Measurements from ENCODE around the gene PLEKHA7. TPM values are rescaled to one million over a fixed set of nuclear protein-coding genes. Genes with fewer than 3 reads are reported as not detected.

PLEKHA7 gene
- total and polyA plus RNA-seq, 2 of the 13 experiments (the other 11 are each of a cell fraction or from before 2014, with no cell fraction given), result 17.5 to 18.7 TPM

DNA sequence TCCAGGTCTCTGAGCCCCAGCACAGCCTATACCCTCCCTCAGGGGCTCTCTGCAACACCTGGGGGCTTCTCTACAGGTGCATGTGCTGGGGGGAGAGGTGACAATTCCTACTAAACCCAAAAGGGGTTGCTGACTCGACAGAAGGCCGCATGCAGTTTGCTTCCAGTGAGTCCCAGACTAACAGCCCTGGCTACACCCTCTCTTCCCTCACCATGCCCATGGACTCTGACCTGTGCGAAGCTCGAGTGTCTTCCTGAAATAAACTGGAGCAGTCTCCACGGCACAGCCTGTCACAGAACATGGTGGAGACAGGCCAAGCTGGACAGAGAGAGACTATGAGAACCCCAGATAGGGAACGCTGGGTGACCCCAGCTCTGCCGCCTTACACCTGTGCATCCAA is 16.6 kb downstream of the PLEKHA7 start (continued):
- TF ChIP-seq, protein P1, sequence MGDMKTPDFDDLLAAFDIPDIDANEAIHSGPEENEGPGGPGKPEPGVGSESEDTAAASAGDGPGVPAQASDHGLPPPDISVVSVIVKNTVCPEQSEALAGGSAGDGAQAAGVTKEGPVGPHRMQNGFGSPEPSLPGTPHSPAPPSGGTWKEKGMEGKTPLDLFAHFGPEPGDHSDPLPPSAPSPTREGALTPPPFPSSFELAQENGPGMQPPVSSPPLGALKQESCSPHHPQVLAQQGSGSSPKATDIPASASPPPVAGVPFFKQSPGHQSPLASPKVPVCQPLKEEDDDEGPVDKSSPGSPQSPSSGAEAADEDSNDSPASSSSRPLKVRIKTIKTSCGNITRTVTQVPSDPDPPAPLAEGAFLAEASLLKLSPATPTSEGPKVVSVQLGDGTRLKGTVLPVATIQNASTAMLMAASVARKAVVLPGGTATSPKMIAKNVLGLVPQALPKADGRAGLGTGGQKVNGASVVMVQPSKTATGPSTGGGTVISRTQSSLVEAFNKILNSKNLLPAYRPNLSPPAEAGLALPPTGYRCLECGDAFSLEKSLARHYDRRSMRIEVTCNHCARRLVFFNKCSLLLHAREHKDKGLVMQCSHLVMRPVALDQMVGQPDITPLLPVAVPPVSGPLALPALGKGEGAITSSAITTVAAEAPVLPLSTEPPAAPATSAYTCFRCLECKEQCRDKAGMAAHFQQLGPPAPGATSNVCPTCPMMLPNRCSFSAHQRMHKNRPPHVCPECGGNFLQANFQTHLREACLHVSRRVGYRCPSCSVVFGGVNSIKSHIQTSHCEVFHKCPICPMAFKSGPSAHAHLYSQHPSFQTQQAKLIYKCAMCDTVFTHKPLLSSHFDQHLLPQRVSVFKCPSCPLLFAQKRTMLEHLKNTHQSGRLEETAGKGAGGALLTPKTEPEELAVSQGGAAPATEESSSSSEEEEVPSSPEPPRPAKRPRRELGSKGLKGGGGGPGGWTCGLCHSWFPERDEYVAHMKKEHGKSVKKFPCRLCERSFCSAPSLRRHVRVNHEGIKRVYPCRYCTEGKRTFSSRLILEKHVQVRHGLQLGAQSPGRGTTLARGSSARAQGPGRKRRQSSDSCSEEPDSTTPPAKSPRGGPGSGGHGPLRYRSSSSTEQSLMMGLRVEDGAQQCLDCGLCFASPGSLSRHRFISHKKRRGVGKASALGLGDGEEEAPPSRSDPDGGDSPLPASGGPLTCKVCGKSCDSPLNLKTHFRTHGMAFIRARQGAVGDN (CRISPR knock-in tag; IDR thresholded peaks at IDR 0.05), result peak; percentile 51
- TF ChIP-seq ZNF326 (CRISPR knock-in tag; IDR thresholded peaks at IDR 0.05; ENCODE audit: borderline replicate concordance), result no peak
- TF ChIP-seq, protein P2, sequence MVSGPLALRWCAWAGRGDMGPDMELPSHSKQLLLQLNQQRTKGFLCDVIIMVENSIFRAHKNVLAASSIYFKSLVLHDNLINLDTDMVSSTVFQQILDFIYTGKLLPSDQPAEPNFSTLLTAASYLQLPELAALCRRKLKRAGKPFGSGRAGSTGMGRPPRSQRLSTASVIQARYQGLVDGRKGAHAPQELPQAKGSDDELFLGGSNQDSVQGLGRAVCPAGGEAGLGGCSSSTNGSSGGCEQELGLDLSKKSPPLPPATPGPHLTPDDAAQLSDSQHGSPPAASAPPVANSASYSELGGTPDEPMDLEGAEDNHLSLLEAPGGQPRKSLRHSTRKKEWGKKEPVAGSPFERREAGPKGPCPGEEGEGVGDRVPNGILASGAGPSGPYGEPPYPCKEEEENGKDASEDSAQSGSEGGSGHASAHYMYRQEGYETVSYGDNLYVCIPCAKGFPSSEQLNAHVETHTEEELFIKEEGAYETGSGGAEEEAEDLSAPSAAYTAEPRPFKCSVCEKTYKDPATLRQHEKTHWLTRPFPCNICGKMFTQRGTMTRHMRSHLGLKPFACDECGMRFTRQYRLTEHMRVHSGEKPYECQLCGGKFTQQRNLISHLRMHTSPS (CRISPR knock-in tag; IDR thresholded peaks at IDR 0.05; ENCODE audit: low read depth), result no peak
- TF ChIP-seq, protein P3, sequence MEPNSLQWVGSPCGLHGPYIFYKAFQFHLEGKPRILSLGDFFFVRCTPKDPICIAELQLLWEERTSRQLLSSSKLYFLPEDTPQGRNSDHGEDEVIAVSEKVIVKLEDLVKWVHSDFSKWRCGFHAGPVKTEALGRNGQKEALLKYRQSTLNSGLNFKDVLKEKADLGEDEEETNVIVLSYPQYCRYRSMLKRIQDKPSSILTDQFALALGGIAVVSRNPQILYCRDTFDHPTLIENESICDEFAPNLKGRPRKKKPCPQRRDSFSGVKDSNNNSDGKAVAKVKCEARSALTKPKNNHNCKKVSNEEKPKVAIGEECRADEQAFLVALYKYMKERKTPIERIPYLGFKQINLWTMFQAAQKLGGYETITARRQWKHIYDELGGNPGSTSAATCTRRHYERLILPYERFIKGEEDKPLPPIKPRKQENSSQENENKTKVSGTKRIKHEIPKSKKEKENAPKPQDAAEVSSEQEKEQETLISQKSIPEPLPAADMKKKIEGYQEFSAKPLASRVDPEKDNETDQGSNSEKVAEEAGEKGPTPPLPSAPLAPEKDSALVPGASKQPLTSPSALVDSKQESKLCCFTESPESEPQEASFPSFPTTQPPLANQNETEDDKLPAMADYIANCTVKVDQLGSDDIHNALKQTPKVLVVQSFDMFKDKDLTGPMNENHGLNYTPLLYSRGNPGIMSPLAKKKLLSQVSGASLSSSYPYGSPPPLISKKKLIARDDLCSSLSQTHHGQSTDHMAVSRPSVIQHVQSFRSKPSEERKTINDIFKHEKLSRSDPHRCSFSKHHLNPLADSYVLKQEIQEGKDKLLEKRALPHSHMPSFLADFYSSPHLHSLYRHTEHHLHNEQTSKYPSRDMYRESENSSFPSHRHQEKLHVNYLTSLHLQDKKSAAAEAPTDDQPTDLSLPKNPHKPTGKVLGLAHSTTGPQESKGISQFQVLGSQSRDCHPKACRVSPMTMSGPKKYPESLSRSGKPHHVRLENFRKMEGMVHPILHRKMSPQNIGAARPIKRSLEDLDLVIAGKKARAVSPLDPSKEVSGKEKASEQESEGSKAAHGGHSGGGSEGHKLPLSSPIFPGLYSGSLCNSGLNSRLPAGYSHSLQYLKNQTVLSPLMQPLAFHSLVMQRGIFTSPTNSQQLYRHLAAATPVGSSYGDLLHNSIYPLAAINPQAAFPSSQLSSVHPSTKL (CRISPR knock-in tag; IDR thresholded peaks at IDR 0.05), result peak; percentile 40; the same call in 1 of the 2 replicates
- TF ChIP-seq HMGA1 (CRISPR knock-in tag; conservative IDR thresholded peaks at IDR 0.05), result no peak
- TF ChIP-seq, protein P4, sequence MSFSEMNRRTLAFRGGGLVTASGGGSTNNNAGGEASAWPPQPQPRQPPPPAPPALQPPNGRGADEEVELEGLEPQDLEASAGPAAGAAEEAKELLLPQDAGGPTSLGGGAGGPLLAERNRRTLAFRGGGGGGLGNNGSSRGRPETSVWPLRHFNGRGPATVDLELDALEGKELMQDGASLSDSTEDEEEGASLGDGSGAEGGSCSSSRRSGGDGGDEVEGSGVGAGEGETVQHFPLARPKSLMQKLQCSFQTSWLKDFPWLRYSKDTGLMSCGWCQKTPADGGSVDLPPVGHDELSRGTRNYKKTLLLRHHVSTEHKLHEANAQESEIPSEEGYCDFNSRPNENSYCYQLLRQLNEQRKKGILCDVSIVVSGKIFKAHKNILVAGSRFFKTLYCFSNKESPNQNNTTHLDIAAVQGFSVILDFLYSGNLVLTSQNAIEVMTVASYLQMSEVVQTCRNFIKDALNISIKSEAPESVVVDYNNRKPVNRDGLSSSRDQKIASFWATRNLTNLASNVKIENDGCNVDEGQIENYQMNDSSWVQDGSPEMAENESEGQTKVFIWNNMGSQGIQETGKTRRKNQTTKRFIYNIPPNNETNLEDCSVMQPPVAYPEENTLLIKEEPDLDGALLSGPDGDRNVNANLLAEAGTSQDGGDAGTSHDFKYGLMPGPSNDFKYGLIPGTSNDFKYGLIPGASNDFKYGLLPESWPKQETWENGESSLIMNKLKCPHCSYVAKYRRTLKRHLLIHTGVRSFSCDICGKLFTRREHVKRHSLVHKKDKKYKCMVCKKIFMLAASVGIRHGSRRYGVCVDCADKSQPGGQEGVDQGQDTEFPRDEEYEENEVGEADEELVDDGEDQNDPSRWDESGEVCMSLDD (CRISPR knock-in tag; IDR thresholded peaks at IDR 0.05; ENCODE audit: borderline replicate concordance), result no peak
- TF ChIP-seq, protein P5, sequence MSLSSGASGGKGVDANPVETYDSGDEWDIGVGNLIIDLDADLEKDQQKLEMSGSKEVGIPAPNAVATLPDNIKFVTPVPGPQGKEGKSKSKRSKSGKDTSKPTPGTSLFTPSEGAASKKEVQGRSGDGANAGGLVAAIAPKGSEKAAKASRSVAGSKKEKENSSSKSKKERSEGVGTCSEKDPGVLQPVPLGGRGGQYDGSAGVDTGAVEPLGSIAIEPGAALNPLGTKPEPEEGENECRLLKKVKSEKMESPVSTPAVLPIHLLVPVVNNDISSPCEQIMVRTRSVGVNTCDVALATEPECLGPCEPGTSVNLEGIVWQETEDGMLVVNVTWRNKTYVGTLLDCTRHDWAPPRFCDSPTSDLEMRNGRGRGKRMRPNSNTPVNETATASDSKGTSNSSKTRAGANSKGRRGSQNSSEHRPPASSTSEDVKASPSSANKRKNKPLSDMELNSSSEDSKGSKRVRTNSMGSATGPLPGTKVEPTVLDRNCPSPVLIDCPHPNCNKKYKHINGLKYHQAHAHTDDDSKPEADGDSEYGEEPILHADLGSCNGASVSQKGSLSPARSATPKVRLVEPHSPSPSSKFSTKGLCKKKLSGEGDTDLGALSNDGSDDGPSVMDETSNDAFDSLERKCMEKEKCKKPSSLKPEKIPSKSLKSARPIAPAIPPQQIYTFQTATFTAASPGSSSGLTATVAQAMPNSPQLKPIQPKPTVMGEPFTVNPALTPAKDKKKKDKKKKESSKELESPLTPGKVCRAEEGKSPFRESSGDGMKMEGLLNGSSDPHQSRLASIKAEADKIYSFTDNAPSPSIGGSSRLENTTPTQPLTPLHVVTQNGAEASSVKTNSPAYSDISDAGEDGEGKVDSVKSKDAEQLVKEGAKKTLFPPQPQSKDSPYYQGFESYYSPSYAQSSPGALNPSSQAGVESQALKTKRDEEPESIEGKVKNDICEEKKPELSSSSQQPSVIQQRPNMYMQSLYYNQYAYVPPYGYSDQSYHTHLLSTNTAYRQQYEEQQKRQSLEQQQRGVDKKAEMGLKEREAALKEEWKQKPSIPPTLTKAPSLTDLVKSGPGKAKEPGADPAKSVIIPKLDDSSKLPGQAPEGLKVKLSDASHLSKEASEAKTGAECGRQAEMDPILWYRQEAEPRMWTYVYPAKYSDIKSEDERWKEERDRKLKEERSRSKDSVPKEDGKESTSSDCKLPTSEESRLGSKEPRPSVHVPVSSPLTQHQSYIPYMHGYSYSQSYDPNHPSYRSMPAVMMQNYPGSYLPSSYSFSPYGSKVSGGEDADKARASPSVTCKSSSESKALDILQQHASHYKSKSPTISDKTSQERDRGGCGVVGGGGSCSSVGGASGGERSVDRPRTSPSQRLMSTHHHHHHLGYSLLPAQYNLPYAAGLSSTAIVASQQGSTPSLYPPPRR (CRISPR knock-in tag; IDR thresholded peaks at IDR 0.05; ENCODE audit: borderline replicate concordance), result no peak
- TF ChIP-seq, protein P6, sequence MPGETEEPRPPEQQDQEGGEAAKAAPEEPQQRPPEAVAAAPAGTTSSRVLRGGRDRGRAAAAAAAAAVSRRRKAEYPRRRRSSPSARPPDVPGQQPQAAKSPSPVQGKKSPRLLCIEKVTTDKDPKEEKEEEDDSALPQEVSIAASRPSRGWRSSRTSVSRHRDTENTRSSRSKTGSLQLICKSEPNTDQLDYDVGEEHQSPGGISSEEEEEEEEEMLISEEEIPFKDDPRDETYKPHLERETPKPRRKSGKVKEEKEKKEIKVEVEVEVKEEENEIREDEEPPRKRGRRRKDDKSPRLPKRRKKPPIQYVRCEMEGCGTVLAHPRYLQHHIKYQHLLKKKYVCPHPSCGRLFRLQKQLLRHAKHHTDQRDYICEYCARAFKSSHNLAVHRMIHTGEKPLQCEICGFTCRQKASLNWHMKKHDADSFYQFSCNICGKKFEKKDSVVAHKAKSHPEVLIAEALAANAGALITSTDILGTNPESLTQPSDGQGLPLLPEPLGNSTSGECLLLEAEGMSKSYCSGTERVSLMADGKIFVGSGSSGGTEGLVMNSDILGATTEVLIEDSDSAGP (CRISPR knock-in tag; IDR thresholded peaks at IDR 0.05; ENCODE audit: borderline replicate concordance), result 0 out of 2 replicates have a peak, but pooled peaks have one; percentile 23
